Measurements from ENCODE around the gene CCDC185. TPM values are rescaled to one million over a fixed set of nuclear protein-coding genes. Genes with fewer than 3 reads are reported as not detected.
A peak's percentile ranks its signal among the peaks of the same experiment; 100 is the strongest.

CCDC185 gene
- total and polyA plus RNA-seq, 10 of the 15 experiments (the other 5 are each of a cell fraction or from before 2014, with no cell fraction given) = not detected

DNA sequence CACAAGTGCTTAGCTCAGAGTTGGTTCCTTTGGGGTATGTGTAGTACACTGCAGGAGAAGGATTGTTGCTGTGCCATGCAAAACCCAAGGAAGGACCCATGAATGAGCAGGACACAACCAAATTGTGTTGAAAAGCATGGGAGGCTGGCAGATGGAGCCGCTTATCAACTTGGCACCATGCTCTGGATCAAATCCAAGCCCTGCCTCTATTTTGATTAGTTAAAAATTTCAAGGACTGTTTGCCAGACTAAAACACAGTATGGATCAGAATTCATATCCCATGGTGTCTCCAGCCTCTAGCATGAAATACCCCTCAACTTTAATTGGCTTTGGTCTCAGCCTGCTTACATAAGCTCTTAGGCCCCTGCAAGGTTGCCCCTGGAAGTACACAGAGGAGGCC, 27.8 kb downstream of the CCDC185 start:
- TF ChIP-seq TARDBP (IDR thresholded peaks at IDR 0.05; ENCODE audit: borderline replicate concordance) = no peak
- TF ChIP-seq, protein P1, sequence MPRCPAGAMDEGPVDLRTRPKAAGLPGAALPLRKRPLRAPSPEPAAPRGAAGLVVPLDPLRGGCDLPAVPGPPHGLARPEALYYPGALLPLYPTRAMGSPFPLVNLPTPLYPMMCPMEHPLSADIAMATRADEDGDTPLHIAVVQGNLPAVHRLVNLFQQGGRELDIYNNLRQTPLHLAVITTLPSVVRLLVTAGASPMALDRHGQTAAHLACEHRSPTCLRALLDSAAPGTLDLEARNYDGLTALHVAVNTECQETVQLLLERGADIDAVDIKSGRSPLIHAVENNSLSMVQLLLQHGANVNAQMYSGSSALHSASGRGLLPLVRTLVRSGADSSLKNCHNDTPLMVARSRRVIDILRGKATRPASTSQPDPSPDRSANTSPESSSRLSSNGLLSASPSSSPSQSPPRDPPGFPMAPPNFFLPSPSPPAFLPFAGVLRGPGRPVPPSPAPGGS (IDR thresholded peaks at IDR 0.05; ENCODE audit: borderline replicate concordance, insufficient read depth, low read depth, low read length, poor library complexity, severe bottlenecking) = no peak
- H2AFZ ChIP-seq (ENCODE audit: control insufficient read depth, low read depth, low read length) = no peak overlapping the region
- H3K4me1 ChIP-seq (ENCODE audit: control insufficient read depth, insufficient read depth, low read length) = no peaks in the 10 kb centered on the region
- H3K4me3 ChIP-seq = no peak overlapping the region
- H3K4me2 ChIP-seq (ENCODE audit: control insufficient read depth, insufficient read depth) = no peak overlapping the region
- intact Hi-C loops (cut with micrococcal nuclease; ENCODE audit: unreplicated experiment) = no loop called here
- H3K9ac ChIP-seq (ENCODE audit: control insufficient read depth, insufficient read depth, low read length) = no peak overlapping the region
- FAIRE-seq (no peak), DNase-seq (ENCODE audit: low read depth, low spot score) (no peak), ATAC-seq (no peak)
- POLR2A ChIA-PET = no interaction called here
- no TSS peak for BruUV-seq (replicated peaks)
- no peaks in the 10 kb centered on the region for H3K27me3 ChIP-seq (replicated peaks in 1 of 2; ENCODE audit: control insufficient read depth in 2 of 2, insufficient read depth in 2 of 2, low read length in 1 of 2)
- SMC1A ChIA-PET (ENCODE audit: uncharacterized antibody, unreplicated experiment) = interaction anchor here (1.0 kb wide), 1 partner anchor 246 kb away, joined by 3 read pairs; no protein-coding TSS in a partner anchor
- CTCF ChIA-PET = interaction anchor here (1.3 kb wide), 1 partner anchor 262 kb away, joined by 3 read pairs; no protein-coding TSS in a partner anchor
- H3K79me2 ChIP-seq (ENCODE audit: control insufficient read depth, insufficient read depth, low read length) = no peaks in the 10 kb centered on the region
- in situ Hi-C loops (cut with MboI) = no loop called here
- 0% methylated on average over 1 of the region's 1 CpG for WGBS (ENCODE audit: insufficient coverage, insufficient replicate concordance, low lambda C conversion rate, missing lambda C conversion rate)
- no peaks in the 10 kb centered on the region for H3K36me3 ChIP-seq (ENCODE audit: control insufficient read depth in 2 of 2, insufficient read depth in 2 of 2, low read length in 1 of 2)
- RAD21 ChIA-PET (ENCODE audit: unreplicated experiment) = no interaction called here
- no peaks in the 10 kb centered on the region for H4K20me1 ChIP-seq (ENCODE audit: control insufficient read depth, insufficient read depth)
- H3K27ac ChIP-seq (ENCODE audit: control insufficient read depth, insufficient read depth) = no peak overlapping the region
- no peaks in the 10 kb centered on the region for H3K9me3 ChIP-seq (replicated peaks; ENCODE audit: control insufficient read depth, insufficient read depth, low read length)

DNA sequence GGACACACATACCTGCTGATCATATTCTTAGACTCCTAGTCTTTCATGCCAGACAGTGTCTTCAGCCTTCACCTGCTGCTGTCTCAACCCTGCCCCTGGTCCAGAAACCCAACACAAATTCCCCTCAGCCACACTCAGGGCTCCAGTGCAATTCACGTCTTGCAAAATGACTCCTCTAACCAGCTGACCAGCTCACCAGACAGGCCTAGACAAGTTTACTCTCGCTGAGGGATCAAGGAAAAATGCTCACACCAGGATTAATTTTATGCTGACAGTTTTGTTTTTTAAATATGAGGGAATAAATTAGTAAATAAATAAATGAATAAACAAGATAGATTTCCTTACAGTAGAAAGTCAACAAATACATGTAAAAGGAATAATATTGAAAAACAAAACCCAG, 28.5 kb downstream of the CCDC185 start:
- FAIRE-seq (no peak), ATAC-seq (peak; percentile 47; the same call in 2 of the 3 replicates), DNase-seq (ENCODE audit: low read depth, low spot score) (no peak)
- Histone ChIP-seq H3K79me2 (ENCODE audit: control insufficient read depth, insufficient read depth, low read length) (no peaks in the 10 kb centered on the region), H3K27ac (ENCODE audit: control insufficient read depth, insufficient read depth) (no peak overlapping the region), H2AFZ (ENCODE audit: control insufficient read depth, low read depth, low read length) (no peak overlapping the region), H3K27me3 (replicated peaks in 1 of 2; ENCODE audit: control insufficient read depth in 2 of 2, insufficient read depth in 2 of 2, low read length in 1 of 2) (no peaks in the 10 kb centered on the region), H3K4me2 (ENCODE audit: control insufficient read depth, insufficient read depth) (no peak overlapping the region), H3K9ac (ENCODE audit: control insufficient read depth, insufficient read depth, low read length) (no peak overlapping the region), H3K4me1 (ENCODE audit: control insufficient read depth, insufficient read depth, low read length) (no peaks in the 10 kb centered on the region), H3K9me3 (replicated peaks; ENCODE audit: control insufficient read depth, insufficient read depth, low read length) (no peaks in the 10 kb centered on the region), H3K36me3 (ENCODE audit: control insufficient read depth in 2 of 2, insufficient read depth in 2 of 2, low read length in 1 of 2) (no peaks in the 10 kb centered on the region), H4K20me1 (ENCODE audit: control insufficient read depth, insufficient read depth) (no peaks in the 10 kb centered on the region), H3K4me3 (no peak overlapping the region)
- intact Hi-C loops (cut with micrococcal nuclease; ENCODE audit: unreplicated experiment) (no loop called here), in situ Hi-C loops (cut with MboI) (no loop called here)
- ChIA-PET SMC1A (ENCODE audit: uncharacterized antibody, unreplicated experiment) (interaction anchor here (1.0 kb wide), 1 partner anchor 247 kb away, joined by 3 read pairs; no protein-coding TSS in a partner anchor), POLR2A (no interaction called here), RAD21 (ENCODE audit: unreplicated experiment) (no interaction called here), CTCF (interaction anchor here (1.3 kb wide), 1 partner anchor 262 kb away, joined by 3 read pairs; no protein-coding TSS in a partner anchor)
- BruUV-seq (replicated peaks) = no TSS peak
- WGBS (ENCODE audit: insufficient coverage, insufficient replicate concordance, low lambda C conversion rate, missing lambda C conversion rate) = 0% methylated on average over 2 of the region's 2 CpGs
- TF ChIP-seq CHD4 (IDR thresholded peaks at IDR 0.05) (no peak), HCFC1 (IDR thresholded peaks at IDR 0.05; ENCODE audit: low read length) (no peak), ZNF274 (IDR thresholded peaks at IDR 0.05; ENCODE audit: insufficient read depth, insufficient read length) (no peak), NKRF (conservative IDR thresholded peaks at IDR 0.05) (no peak)
- TF ChIP-seq, protein P2, sequence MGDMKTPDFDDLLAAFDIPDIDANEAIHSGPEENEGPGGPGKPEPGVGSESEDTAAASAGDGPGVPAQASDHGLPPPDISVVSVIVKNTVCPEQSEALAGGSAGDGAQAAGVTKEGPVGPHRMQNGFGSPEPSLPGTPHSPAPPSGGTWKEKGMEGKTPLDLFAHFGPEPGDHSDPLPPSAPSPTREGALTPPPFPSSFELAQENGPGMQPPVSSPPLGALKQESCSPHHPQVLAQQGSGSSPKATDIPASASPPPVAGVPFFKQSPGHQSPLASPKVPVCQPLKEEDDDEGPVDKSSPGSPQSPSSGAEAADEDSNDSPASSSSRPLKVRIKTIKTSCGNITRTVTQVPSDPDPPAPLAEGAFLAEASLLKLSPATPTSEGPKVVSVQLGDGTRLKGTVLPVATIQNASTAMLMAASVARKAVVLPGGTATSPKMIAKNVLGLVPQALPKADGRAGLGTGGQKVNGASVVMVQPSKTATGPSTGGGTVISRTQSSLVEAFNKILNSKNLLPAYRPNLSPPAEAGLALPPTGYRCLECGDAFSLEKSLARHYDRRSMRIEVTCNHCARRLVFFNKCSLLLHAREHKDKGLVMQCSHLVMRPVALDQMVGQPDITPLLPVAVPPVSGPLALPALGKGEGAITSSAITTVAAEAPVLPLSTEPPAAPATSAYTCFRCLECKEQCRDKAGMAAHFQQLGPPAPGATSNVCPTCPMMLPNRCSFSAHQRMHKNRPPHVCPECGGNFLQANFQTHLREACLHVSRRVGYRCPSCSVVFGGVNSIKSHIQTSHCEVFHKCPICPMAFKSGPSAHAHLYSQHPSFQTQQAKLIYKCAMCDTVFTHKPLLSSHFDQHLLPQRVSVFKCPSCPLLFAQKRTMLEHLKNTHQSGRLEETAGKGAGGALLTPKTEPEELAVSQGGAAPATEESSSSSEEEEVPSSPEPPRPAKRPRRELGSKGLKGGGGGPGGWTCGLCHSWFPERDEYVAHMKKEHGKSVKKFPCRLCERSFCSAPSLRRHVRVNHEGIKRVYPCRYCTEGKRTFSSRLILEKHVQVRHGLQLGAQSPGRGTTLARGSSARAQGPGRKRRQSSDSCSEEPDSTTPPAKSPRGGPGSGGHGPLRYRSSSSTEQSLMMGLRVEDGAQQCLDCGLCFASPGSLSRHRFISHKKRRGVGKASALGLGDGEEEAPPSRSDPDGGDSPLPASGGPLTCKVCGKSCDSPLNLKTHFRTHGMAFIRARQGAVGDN (IDR thresholded peaks at IDR 0.05) = no peak
- TF ChIP-seq, protein P3, sequence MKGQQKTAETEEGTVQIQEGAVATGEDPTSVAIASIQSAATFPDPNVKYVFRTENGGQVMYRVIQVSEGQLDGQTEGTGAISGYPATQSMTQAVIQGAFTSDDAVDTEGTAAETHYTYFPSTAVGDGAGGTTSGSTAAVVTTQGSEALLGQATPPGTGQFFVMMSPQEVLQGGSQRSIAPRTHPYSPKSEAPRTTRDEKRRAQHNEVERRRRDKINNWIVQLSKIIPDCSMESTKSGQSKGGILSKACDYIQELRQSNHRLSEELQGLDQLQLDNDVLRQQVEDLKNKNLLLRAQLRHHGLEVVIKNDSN (IDR thresholded peaks at IDR 0.05; ENCODE audit: borderline replicate concordance, extremely low read length, insufficient read depth, low read depth, low read length) = no peak
